Limb (tissue), 2 donors: ENCODE measurements around the gene KATNIP.
A peak's percentile ranks its signal among the peaks of the same experiment; 100 is the strongest.

Experiments
- DNase-seq, 2 donors: peaks; one replicate each; pipeline ENCODE4 v3.0.0-alpha.2; 2016; ENCODE audit errors: extremely low spot score in 2 of 2

Gene KATNIP

DNA sequence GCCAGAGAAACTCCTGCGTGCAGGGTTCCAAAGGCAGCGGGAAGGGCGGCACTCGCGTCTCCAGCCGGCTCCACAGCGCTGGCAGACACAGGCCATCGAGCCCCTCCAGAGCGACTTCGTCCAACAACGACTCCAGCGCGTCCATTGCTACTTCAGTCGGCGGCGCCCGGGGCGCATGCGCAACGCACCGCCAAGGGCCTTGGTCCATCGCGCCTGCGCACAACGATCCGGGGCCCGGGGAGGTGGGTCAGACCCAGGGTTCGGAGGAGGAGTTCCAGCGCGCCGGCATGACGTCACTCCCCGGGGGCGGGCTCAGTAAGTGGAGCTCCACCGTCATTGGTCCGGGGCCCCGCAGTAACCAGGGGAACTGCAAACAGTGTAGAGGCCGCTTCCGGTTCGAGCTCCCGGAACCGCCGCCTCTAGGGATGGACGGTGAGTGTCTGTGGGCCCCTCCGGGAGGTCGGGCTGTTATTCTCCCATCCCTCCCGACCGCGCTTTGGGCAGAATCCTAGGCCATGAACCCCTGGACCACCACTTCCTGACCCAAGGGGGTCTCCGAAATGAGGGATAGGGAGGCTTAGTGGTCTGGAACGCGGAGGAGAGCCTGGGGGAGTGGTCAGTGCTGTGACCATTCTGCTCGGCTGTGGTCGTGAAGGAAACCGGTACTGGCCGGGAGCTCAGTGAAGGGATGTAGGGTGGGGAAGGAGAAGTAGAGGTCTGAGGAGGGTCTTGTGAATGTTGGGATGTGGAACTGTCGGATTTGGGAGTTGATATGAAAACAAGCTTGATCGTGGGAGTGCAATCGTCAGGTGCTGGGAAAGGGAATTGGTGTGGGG lies at the start of gene KATNIP, which contains the start of gene GTF3C1:
Gene KATNIP, plus strand, starts transcription at position 399 of the 836 bp plus-strand sequence. Its CDS starts 27 bp downstream, at position 426.
Gene GTF3C1, minus strand, starts transcription at position 168 of the 836 bp plus-strand sequence. Its CDS starts 23 bp downstream, at position 145.
- peak; percentile 99 to 100 for DNase-seq

DNA sequence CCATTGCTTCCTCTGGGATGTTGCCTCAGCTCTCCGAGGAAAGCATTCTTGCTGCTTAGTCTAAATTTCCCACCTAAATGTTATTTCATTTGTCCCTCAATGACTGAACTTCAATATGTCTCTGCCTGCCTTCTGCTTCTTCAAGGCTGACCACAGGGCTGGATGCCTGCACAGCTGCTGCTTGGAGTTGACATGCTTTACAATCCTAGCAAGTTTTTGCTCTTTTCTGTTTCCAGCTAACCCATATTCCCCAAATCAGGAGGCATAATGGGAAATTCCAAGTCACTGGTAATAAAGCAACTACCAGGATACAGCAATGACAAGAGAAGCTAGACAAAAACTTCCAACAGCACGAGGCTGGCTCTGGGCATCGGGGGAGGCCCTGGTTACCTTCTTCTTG lies 49.1 kb upstream of the KATNIP start:
- DNase-seq = no peak

DNA sequence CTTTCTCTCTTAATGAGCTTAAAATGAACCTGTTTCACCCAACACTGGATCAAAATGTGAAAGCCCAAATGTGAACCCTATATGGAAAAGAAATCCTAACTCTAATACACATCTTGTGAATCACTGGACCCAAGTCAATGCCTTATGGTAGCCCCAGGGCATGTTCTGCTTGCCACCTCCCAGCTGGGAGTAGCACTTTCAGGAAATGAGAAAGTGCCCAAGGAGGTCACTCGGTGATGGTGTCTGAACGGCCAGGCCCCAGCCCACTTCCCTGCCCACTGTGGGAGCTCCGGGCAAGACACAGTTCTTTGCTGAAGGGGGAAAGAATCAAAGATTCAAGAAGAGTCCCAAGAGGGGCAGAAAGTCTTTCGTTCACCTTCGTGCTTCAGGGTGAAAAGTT lies 46.3 kb upstream of the KATNIP start:
- DNase-seq = no peak

DNA sequence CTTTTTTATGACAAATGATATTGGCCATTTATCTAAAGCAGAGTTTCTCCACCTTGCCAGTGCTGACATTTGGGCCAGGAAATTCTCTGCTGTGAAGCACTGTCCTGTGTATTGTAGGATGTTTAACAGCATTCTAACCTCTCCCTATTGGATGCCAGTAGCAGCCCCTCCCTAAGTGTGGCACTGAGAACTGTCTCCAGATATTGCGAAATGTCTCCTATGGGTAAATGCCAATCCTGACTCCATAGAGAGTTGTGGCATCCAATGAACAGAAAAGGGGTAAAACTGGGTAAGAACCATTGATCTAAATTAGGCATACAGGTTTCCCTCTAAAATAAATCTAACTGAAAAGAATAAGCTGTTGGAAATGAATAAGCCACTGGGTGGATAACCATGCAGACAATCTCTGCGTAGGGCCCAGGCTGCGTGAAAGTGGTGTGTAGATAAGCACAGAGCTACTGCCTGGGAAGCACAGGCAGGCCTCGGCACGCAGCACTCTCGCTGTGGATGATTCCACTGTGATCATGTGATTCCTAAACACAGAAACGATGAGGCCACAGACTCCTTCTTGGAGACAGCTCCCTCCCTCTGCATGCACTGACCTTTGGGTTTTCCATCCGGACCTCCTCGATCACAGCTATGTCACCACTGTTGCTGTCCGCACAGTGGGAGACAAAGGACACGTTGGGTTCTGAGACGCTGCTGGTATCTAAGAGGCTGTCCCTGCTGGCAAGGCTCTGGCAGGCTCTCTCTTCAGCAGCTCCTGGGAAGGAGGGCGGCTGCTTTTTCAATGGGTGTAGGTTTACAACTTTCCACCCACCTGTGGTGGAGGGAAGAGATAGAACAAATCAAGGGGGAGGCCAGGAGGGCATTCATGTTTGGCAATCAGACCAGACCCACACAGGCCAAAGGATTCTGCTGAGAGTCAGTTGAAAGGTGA lies 44.4 kb upstream of the KATNIP start:
- DNase-seq = no peak

DNA sequence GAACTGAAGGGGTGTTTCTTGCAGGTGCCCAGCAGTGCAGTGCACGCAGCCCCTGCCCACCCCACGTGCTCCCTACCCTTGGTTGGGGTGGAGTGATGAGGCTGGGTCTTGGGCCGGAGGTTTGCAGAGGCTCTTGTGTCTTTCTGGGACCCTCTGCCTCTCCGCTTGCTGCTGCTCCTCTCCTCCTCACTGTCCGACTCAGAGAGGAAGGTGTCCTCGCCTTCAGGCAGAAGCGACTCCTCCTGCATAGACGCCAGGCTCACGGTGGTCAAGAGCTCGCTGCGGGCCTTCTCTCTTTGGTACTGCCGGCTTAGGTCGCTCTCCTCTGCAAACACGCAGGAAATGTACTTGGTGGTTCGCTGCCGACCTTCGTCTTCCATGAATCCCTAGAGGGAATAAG lies 43.2 kb upstream of the KATNIP start:
- DNase-seq = no peak

DNA sequence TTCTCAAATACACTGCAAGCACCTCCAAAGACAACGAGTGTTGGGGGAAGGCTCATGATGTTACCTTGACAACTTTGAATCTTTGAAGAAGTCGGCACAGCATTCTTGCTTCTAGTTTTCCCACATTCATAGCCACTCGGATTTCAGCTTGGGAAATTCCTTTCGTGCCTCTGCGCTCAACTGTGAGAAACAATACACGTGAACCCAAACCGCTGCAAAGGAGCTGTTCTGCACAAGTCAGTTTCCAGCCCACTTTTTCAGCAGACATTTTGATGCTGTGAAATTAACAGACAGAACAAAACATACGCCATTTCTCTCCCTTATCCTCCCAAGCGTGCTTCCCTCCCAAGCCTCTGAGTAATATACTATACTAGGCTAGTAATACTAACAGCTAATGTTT lies 41.5 kb upstream of the KATNIP start:
- no peak for DNase-seq

DNA sequence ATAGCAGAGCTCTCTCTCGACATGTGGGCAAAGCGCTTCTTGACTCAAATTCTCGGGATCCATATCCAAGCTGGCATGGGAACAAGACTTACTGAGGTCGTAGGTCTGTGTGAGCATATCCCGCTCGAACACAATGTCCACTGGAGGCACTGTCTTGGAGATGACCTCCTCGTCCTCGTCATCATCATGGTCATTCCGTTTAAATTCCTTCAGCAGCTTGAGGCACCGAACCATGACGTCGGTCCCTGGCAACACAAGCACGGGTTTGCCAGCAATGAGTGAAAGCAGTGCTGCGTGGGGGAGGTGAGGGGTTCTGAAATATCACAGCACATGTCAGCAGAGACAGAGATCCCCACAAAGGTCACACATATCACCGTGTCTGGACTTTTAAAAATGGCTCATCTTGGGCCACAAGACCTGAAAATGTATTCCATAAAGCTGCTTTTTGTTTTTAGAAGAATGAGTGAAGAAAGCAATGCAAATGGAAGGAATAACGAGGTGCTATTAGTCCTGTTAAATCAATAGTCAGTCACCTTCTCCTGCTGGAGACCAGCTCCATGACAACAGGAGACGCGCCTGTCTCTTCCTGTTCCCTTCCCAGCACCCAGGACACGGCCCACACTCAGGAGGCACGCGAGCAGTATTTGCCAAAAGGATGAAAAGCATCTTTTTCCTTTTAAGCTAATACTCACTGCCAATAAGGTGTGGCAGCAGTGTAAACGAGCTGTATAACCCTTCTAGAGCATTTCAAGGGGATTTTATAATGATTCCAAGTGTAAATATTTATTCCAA lies 38.1 kb upstream of the KATNIP start:
- DNase-seq = no peak

DNA sequence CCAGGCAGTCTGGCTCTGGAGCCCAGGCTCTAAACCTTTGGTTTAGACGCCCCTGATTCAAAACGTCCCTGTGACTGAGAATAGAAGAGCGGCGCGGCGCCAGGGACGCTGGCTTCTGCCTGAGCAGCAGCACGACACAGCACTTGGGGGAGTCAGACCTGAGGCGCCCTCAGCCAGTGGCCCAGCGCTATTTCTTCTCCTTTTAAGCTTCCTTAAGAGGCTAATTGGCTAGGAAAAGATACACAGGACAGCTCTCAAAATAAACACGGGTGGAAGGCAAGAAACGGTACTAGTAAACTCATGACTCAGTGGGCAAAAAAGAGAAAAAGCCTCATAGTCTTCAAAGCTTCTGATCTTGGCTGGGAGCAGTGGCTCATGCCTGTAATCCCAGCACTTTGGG lies 35.1 kb upstream of the KATNIP start:
- DNase-seq = no peak

DNA sequence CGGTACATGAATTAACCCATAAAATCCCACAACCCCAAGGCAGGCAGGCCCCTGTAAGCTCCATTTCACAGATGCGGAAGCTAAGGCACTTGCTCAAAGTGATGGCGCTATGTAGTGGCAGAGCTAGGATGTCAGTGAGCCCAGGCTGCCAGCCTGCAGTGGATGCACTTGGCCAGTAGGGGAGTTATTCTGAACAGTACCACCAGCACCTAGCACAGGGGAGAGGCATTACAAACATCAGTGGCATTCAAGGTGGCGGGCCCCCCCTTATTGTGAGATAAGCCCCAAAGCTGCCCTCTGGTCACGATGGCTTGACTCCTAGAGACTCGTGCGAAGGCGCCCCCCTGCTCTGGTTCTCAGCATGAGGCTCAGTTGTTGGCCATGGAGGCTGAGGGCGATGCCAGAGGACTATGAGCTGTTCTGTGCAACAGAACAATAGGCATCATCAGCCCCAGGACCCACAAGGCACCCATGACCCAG lies 34.0 kb upstream of the KATNIP start:
- no peak for DNase-seq

DNA sequence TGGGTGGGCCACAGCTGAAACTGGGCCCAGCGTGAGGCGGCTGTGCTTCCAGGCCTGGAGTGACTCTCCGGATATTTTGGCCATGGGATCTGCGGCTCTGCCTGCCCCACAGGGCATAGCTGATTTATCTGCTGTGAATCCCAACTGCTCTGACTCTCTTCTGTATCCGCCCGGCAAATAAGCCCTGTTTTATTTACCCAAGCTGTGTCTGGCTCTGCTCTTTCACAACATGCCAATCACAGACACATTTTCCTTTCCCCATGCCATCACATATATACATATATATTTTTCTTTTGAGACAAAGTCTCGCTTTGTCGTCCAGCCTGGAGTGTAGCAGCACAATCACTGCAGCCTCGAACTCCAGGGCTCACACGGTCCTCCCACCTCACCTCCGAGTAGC lies 33.6 kb upstream of the KATNIP start:
- no peak for DNase-seq

DNA sequence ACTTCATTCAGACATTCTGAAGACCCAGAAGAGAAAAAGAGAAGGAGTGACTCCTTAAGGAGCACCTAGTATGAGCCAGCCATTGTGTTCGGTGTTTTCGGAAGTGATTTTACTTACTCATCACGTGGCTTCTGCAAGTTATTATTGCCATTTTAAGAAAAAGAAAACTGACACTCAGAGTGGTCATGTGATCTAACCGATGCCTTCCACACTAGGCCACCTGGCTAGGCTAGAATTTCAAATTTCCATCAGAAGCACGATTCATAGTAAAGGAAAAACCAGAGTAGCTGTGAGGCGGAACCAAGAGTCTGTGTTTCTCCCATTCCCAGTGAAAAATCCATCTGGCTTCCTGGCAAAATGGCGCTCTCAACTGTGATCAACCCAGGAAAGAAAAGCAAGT lies 32.3 kb upstream of the KATNIP start:
- no peak for DNase-seq

DNA sequence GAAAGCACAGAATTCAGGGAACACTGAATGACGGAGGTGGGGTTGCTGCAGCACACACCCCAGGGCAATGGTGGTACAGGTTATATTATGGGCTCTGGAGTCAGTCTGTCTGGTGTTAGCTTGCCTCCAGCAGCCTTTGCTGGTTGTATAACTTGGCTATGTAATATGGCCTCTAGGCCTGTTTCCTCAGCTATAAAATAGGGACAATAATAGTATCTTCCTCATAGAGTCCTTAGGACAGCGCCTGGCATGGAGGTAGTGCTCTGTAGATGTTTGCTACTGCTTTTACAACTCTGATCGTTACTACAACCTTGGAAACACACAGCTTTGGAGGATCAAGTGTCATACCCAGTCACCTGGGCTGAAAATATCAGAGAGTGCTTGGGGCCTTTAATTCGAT lies 31.7 kb upstream of the KATNIP start:
- DNase-seq = no peak

DNA sequence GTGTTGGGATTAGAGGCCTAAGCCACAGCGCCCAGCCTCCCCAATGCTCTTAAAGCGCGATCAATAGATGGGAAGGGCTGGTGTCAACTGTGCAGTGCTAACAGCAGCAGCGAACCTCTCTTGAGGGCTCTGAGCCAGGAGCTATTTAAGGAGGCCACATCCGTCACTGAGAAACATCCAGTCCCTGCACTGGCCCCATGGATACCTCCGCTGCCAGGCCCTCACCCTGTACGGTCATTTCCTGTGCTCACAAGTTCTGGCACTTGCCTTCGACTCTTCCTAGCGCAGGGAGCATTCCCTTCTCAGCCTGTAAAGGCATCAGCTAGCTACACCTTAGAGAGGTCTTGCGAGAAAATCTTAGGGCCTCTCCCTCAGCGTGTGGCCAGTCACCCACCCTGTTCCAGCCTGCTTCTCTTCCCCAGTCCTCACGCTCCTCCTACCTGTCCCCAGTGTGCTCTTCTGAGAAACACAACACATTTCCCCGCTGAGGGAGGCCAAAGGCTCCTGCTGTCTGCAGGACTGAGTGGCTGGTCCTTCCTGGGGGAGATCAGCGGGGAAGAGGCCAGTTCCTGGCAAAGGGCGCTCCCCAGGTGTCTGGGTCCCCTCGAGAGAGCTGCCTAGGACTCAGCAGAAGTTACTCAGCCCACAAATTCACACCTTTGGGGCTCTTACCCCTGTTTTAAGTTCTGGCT lies 28.8 kb upstream of the KATNIP start:
- peak; percentile 41 to 64 for DNase-seq

DNA sequence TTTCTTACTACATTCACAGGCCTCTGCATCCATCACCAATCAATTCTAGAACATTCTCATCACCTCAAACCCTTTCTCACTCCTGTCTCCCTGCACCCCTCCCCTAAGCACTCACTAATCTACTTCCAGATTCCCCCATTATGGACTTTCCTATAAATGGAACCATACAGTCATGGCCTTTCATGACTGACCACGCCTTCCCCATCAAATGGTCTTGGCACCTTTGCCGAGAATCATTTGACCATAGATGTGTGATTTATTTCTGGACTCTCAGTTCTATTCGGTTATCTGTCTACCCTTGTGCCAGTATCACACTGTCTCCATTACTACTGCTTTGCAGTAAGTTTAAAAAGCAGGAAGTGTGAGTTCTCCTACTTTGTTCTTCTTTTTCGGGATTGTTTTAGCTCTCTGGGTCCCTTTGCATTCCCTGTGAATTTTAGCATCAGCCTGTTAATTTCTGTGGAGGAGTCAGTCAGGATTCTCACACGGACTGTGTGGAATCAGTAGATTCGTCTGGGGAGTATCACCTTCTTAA lies 27.7 kb upstream of the KATNIP start:
- DNase-seq = no peak

DNA sequence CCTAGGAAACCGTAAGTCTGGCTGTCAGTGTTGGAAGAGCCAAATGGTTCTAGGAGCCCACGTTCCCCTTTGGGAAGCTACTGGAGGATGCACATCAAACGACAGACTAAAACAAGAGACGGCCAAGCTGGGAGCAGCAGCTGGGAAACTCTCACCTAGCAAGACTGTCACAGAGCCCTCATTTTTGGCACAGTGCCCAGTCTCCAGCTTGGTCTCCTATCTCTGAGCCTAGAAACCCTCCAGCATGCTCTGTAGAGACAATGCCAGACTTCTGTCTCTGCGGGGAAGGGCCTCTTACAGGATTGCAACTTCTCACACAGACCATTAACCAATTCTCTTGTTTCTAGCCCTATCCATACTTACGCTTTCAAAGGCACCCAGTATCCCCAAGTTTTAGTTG lies 23.8 kb upstream of the KATNIP start:
- DNase-seq = no peak

DNA sequence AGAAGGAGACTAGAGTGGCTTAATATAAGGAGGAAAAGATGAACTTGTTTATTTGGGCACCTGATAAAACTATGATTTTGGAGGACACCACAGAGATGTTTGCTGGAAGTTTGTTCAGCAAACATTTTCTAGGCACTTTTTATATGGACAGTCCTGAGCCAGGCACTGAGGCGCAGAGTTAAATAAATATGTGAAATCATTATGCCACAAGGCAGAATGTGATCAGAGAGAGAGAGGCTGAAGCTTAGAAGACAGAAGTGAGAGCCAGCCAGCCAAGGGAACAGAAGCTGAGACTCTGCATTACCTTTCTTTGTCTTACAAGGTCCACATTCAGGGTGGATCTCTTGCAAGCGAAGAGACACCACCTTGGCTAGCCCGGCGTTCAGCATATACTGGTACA lies 21.6 kb upstream of the KATNIP start:
- DNase-seq = no peak

DNA sequence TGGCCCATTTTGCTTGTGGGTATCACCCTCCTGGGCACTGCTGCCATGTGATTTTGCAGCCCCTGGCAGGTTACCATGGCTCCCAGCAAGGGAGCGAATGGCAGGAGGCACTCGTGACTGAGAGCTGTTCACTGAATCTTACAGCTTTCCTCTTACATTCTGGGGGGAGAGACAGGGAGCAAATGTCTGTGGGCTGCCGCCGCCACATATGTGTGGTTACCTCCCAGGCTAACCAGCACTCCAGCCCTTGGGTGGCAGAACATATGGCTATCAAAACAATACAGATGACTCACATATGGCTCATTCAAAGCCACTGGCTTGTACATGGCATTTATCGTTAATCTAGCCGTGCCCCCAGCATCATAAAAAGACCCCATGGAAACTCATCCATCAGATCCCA lies 20.0 kb upstream of the KATNIP start:
- no peak for DNase-seq

DNA sequence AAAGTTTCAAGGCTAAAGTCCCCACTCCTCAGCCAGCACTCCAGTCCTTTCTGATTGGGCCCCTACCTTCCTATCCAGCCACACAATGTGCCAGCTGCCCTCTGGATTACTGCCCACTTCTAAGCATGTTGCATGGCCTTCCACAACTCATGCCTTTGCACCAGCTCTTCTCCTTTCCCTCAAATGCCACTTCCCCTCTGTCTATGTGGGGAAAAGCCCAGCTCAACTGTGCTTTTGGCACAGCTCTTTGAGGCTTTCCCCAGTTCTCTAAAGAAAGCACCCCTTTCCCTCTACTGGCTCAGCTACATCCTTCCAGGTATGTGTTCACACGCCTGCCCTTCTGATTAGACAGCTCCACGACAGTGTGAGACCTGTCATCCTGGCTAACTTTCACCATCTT lies 18.8 kb upstream of the KATNIP start:
- no peak for DNase-seq

DNA sequence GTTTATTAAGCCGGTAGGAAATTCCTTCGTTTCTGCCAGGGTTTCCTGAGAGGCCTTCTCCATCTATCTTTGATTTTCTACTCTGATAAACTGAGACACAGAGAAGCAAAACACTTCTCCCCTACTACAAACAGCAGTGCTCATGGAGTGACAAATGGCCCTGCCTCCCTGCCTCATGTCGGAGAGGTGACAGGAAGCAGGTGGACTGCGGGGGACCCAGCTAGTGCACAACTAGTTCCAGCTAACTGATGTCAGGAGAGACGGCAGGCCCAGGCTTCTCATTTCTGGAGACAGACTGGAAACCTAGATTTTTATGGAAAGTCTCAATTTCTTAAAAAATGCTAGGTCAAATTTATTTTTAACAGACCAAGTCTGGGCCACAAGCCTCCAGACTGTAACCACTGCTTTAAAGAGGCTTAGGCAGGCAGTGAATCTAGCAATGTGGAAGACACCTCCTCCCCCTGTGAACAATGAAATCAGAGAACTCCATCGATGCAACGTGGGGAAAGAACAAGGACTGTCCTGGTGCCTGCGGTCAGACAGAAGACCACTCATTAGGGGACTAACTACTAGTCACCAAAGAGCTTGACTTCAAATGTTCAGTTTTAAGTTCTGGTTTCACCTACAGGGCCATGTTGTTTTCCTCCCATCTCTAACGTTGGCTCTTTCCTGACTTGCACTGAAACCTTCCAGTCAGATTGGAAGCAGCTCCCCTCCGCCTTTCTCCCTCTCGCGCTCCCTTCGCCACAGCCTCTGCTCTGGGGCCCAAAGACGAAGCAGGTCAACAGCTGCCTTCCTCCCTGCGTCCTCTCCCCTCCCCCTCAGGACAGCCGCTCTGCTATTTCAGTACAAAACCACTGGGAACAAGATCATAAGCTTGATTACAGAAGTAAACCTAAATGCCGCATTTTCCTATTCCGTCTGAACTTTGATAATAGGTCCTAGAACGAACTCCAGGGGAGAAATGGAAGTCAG lies 17.8 kb upstream of the KATNIP start:
- peak in 1 of 2 donors; percentile 13 for DNase-seq
